Kidney (tissue), 14 donors: ENCODE results near the gene DSCAM. TPM values are rescaled to one million over a fixed set of nuclear protein-coding genes. Genes with fewer than 3 reads are reported as not detected.

Source experiments
- DNase-seq, 5 donors: peaks; one replicate each; pipeline ENCODE4 v3.0.0-alpha.2; 2013 to 2020
- FAIRE-seq: peaks from 2 replicates; lab custom pipeline; 2012; peaks lifted over from hg19 to GRCh38; lab: Jason Lieb, UNC
- H3K27ac ChIP-seq, 2 donors: one replicate each; pipeline ENCODE4 v1.7.0; 2013; ENCODE audit warnings: low read depth in 2 of 2, low read length in 2 of 2, inconsistent platforms in 1 of 2
- H3K27me3 ChIP-seq: one replicate; pipeline ENCODE4 v1.7.1; 2013; ENCODE audit warnings: low read length, inconsistent platforms; ENCODE audit not compliant: control insufficient read depth, insufficient read depth
- H3K36me3 ChIP-seq, 3 donors: one replicate each; pipeline versions ENCODE4 v1.7.0 to v1.7.1; 2013; ENCODE audit warnings: low read length in 3 of 3, control low read depth in 1 of 3, inconsistent platforms in 1 of 3; ENCODE audit not compliant: insufficient read depth in 3 of 3, control insufficient read depth in 2 of 3
- H3K4me1 ChIP-seq, 3 donors: one replicate each; pipeline versions ENCODE4 v1.7.0 to v1.7.1; 2013; ENCODE audit warnings: low read length in 3 of 3, inconsistent platforms in 1 of 3, low read depth in 1 of 3; ENCODE audit not compliant: control insufficient read depth in 2 of 3, insufficient read depth in 2 of 3
- H3K4me3 ChIP-seq, 3 donors: one replicate each; pipeline versions ENCODE4 v1.7.0 to v1.8.1; 2013; ENCODE audit warnings: low read length in 3 of 3, control low read depth in 1 of 3, inconsistent platforms in 1 of 3
- H3K9ac ChIP-seq, 3 donors: one replicate each; pipeline versions ENCODE4 v1.7.0 to v1.7.1; 2013; ENCODE audit warnings: low read length in 3 of 3, control low read depth in 1 of 3, inconsistent platforms in 1 of 3
- H3K9me3 ChIP-seq, 3 donors: one replicate each; pipeline versions ENCODE4 v1.7.0 to v1.7.1; 2013; ENCODE audit warnings: low read length in 3 of 3, control low read depth in 1 of 3, inconsistent platforms in 1 of 3; ENCODE audit not compliant: control insufficient read depth in 2 of 3, insufficient read depth in 1 of 3
- intact Hi-C: fragments of 100-400 bp; cut with DNase I; formaldehyde crosslinking; loops from one replicate; pipeline ENCODE4 v1.11.1; 2022
- polyA plus RNA-seq: library from polyadenylated mRNA; stranded (reverse); fragments of 350-450 nt; fragmentation: Illumina TruSeq; extraction: RNeasy Lipid Tissue Mini Kit (QIAGEN cat#74804); gene quantifications from one replicate; pipeline ENCODE4 v1.2.3, GENCODE V29; 2014; ENCODE audit warnings: low read depth, low replicate concordance; ENCODE audit not compliant: insufficient read depth
- total RNA-seq: library from RNA; stranded (reverse); fragmentation: NEBNext Ultra II Directional; extraction: Animal tissue kit (Norgen Biotek cat#: 25700); gene quantifications from one replicate; pipeline ENCODE4 v1.2.1, GENCODE V29; 2021
- TF ChIP-seq, protein P1 (sequence below): IDR thresholded peaks from 3 replicates; pipeline ENCODE4 v1.5.1; 2012; ENCODE audit warnings: mild to moderate bottlenecking, moderate library complexity, borderline replicate concordance; ENCODE audit not compliant: insufficient read depth; ENCODE audit errors: extremely low read depth
- donor health status: control.
- donor health status: control.
- donor health status: control.
- donor health status: control.
- donor health status: control.
- donor health status: DM: yes; HTN: yes; CAD: no.
- donor health status: Normal renal cell carcinoma (clear cell type).

Gene DSCAM
- total and polyA plus RNA-seq, 2 donors from 2014 or later: not detected

GRCh38 chr21:40729761-40730425 is 117.1 kb downstream of the DSCAM start:
- no peaks in the 10 kb centered on the region for H3K9me3 ChIP-seq
- TF ChIP-seq, protein P1, sequence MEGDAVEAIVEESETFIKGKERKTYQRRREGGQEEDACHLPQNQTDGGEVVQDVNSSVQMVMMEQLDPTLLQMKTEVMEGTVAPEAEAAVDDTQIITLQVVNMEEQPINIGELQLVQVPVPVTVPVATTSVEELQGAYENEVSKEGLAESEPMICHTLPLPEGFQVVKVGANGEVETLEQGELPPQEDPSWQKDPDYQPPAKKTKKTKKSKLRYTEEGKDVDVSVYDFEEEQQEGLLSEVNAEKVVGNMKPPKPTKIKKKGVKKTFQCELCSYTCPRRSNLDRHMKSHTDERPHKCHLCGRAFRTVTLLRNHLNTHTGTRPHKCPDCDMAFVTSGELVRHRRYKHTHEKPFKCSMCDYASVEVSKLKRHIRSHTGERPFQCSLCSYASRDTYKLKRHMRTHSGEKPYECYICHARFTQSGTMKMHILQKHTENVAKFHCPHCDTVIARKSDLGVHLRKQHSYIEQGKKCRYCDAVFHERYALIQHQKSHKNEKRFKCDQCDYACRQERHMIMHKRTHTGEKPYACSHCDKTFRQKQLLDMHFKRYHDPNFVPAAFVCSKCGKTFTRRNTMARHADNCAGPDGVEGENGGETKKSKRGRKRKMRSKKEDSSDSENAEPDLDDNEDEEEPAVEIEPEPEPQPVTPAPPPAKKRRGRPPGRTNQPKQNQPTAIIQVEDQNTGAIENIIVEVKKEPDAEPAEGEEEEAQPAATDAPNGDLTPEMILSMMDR: no peak
- H3K4me3 ChIP-seq: no peak overlapping the region
- intact Hi-C loops: no loop called here
- no peaks in the 10 kb centered on the region for H3K4me1 ChIP-seq
- H3K36me3 ChIP-seq: no peaks in the 10 kb centered on the region
- H3K27me3 ChIP-seq: no peaks in the 10 kb centered on the region
- no peak overlapping the region for H3K27ac ChIP-seq
- DNase-seq (no peak), FAIRE-seq (no peak)
- no peak overlapping the region for H3K9ac ChIP-seq

- H3K4me3 ChIP-seq: no peak overlapping the region
- H3K27me3 ChIP-seq: no peaks in the 10 kb centered on the region
- H3K36me3 ChIP-seq: no peaks in the 10 kb centered on the region
- intact Hi-C loops: no loop called here
- H3K4me1 ChIP-seq: no peaks in the 10 kb centered on the region
- H3K9me3 ChIP-seq: no peaks in the 10 kb centered on the region
- TF ChIP-seq, protein P1: no peak
- FAIRE-seq: no peak
- H3K9ac ChIP-seq: no peak overlapping the region
- H3K27ac ChIP-seq: no peak overlapping the region
- no peak for DNase-seq
These were observed 123.0 kb downstream of the DSCAM start for GRCh38 chr21:40723966-40724365.

DNA sequence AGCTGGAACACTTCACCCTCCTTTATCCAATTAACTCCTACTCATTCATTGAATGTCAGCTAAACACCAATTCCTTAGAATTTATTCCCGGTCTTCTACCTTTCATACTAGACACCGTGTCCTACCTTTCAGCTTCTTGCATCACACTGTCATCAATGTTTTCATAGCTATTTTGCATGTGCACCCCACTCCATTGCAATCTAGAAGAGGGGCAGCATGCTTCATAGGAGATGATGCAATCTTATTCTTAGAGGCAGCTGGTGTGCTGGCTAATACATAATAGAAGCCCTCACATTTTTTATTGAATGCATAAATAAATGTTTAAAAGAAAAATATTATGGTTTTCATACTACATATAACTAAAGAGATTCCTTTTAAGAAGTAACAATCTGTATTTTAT is 123.6 kb downstream of the DSCAM start:
- TF ChIP-seq, protein P1: no peak
- Histone ChIP-seq H3K4me1 (no peaks in the 10 kb centered on the region), H3K9ac (no peak overlapping the region), H3K36me3 (no peaks in the 10 kb centered on the region), H3K27me3 (no peaks in the 10 kb centered on the region), H3K27ac (no peak overlapping the region), H3K9me3 (no peaks in the 10 kb centered on the region), H3K4me3 (no peak overlapping the region)
- no peak for FAIRE-seq
- no peak for DNase-seq
- intact Hi-C loops: no loop called here

DNA sequence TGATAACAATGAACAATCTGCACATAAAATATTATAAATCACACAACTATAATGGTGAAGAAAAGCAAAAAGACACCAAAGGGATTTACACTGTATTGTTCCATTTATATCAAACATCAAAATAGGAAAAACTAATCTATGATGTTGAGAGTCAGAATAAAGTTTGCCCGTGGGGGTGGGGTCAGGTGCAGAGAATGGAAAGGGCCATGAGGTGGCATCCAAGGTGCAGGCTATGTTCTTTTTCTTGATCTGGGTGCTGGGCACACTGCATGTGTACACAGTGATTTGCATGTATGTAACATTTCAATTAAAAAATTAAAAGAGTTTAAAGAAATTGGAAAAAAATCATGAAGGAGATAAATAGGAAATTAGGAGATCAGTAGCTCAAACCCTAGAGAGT is 127.3 kb downstream of the DSCAM start:
- DNase-seq (no peak), FAIRE-seq (no peak)
- Histone ChIP-seq H3K9ac (no peak overlapping the region), H3K4me1 (no peaks in the 10 kb centered on the region), H3K27ac (no peak overlapping the region), H3K9me3 (no peaks in the 10 kb centered on the region), H3K27me3 (no peaks in the 10 kb centered on the region), H3K4me3 (no peak overlapping the region), H3K36me3 (no peaks in the 10 kb centered on the region)
- intact Hi-C loops: no loop called here
- TF ChIP-seq, protein P1: no peak
